Esophagus muscularis mucosa (tissue), 4 donors: ENCODE results near the gene HCFC1R1. TPM values are rescaled to one million over a fixed set of nuclear protein-coding genes. Genes with fewer than 3 reads are reported as not detected.

Experiments used
- DNase-seq: peaks from one replicate; pipeline ENCODE4 v3.0.0-alpha.2; 2017; ENCODE audit errors: extremely low spot score
- H3K27ac ChIP-seq, 4 donors: fragments of 200-600 bp; sonication (generic); replicated peaks in 1 of 4; 1 replicate in 3 of 4; 2 replicates in 1 of 4; pipeline ENCODE4 v1.5.1; 2016 to 2019; ENCODE audit warnings: mild to moderate bottlenecking in 1 of 4
- H3K27me3 ChIP-seq, 4 donors: fragments of 200-600 bp; sonication (generic); one replicate each; pipeline versions ENCODE4 v1.5.1 to v1.6.0; 2016 to 2019
- H3K36me3 ChIP-seq, 4 donors: fragments of 200-600 bp; sonication (generic); one replicate each; pipeline ENCODE4 v1.5.1; 2016 to 2019
- H3K4me1 ChIP-seq, 4 donors: fragments of 200-600 bp; sonication (generic); one replicate each; pipeline ENCODE4 v1.5.1; 2016 to 2019
- H3K4me3 ChIP-seq, 4 donors: fragments of 200-600 bp; sonication (generic); 1 replicate in 2 of 4; 2 replicates in 2 of 4; pipeline ENCODE4 v1.5.1; 2016 to 2019; ENCODE audit warnings: mild to moderate bottlenecking in 4 of 4, moderate library complexity in 1 of 4
- H3K9me3 ChIP-seq, 4 donors: fragments of 200-600 bp; sonication (generic); 1 replicate in 3 of 4; 2 replicates in 1 of 4; pipeline ENCODE4 v1.5.1; 2016 to 2019
- EP300 ChIP-seq: sonication (generic); formaldehyde crosslinking; IDR thresholded peaks from one replicate; pipeline ENCODE4 v1.6.1; 2017; ENCODE audit warnings: antibody characterized with exemption
- POLR2A ChIP-seq: fragments of 450-650 bp; IDR thresholded peaks from one replicate; pipeline ENCODE4 v1.6.1; 2017; ENCODE audit warnings: antibody characterized with exemption, moderate library complexity, mild to moderate bottlenecking, low read depth
- POLR2AphosphoS5 ChIP-seq, 2 donors: sonication (generic); formaldehyde crosslinking; IDR thresholded peaks; one replicate each; pipeline ENCODE4 v1.6.1; 2017; ENCODE audit warnings: antibody characterized with exemption in 2 of 2
- WGBS: methylation state at CpG from one replicate; pipeline ENCODE4 v1.1.5; 2018; 5-methylcytosine and 5-hydroxymethylcytosine counted together
- intact Hi-C: fragments of 100-400 bp; cut with DNase I; formaldehyde crosslinking; loops from one replicate; pipeline ENCODE4 v1.15.1; 2023
- total RNA-seq, 4 donors: library from RNA; depleted of rRNA; stranded (reverse); fragments of >200 nt; gene quantifications; one replicate each; pipeline versions ENCODE4 v1.1.0 to v1.2.1, GENCODE V29; 2016
- TF ChIP-seq, protein P1 (sequence below), 3 experiments: fragments of 200-600 bp in 2 of 3; fragments of 450-650 bp in 1 of 3; sonication (generic) in 2 of 3; IDR thresholded peaks; one replicate each; pipeline ENCODE4 v1.5.1; 2017 to 2019; ENCODE audit warnings: antibody characterized with exemption in 3 of 3, mild to moderate bottlenecking in 2 of 3, moderate library complexity in 1 of 3

HCFC1R1 gene
- total RNA-seq, 4 donors from 2014 or later, result 28.8 to 134 (median 72.2) TPM

DNA sequence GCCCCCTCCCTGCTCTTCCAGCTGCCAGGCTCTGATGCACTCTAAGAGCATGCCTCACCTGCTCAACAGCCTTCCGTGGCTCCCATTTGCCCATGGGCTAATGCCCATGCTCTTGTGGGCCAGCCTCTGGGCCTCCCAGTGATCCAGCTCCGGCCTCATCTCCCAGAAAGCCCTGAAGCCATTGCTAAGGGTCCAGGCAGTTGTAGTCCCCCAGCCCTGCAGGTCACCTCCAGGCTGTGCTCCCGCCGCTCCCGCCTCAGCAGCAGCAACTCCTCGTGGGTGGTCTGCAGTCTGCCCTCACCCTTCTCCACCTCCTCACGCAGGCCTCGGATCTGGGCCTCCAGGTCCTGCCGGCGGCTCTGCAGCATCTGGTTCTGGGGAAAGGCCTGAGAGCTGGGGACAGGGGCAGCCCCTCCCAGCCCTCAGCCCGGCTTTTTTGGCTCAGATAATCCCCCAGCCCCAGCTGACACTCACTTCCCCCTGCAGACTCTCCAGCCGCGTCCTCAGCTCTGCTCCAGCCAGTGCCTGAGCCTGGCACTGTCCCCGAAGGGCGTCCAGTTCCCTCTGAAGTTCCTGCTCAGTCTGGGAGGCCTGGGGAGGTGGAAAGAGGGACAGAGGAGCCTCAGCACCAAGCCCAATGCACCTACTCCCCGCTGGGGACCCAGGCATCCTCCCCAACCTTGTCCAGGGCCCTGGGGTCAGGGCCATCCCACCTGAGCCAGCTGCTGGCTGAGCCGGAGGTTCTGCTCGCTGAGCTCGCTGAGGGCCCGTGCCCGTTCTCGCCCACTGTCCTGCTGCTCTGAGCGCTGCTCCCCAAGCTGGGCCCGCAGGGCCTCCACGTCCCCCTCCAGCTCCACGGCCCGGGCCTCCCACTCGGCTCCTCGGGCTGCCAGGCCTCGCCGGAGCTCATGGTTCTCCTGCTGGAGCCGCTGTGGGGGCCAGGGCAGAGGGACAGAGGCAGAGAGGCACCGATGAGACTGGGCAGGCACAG is 6.8 kb upstream of the HCFC1R1 start:
- no peak for TF ChIP-seq POLR2AphosphoS5 (IDR thresholded peaks at IDR 0.05)
- TF ChIP-seq, protein P1, sequence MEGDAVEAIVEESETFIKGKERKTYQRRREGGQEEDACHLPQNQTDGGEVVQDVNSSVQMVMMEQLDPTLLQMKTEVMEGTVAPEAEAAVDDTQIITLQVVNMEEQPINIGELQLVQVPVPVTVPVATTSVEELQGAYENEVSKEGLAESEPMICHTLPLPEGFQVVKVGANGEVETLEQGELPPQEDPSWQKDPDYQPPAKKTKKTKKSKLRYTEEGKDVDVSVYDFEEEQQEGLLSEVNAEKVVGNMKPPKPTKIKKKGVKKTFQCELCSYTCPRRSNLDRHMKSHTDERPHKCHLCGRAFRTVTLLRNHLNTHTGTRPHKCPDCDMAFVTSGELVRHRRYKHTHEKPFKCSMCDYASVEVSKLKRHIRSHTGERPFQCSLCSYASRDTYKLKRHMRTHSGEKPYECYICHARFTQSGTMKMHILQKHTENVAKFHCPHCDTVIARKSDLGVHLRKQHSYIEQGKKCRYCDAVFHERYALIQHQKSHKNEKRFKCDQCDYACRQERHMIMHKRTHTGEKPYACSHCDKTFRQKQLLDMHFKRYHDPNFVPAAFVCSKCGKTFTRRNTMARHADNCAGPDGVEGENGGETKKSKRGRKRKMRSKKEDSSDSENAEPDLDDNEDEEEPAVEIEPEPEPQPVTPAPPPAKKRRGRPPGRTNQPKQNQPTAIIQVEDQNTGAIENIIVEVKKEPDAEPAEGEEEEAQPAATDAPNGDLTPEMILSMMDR (IDR thresholded peaks at IDR 0.05), result no peak
- TF ChIP-seq POLR2A, result no peak
- TF ChIP-seq EP300, result no peak
- peaks cover 15 to 31% (median 24%) of the 10 kb centered on the region in 4 donors for H3K4me1 ChIP-seq
- whole genome bisulfite sequencing, result 80% methylated on average over 15 of the region's 33 CpGs
- no peaks in the 10 kb centered on the region for H3K9me3 ChIP-seq
- no peak overlapping the region for H3K27ac ChIP-seq
- H3K27me3 ChIP-seq, result peaks cover 0 to 70% (median 32%) of the 10 kb centered on the region in 4 donors
- no peak for DNase-seq
- peaks cover 11 to 19% (median 19%) of the 10 kb centered on the region in 4 donors for H3K36me3 ChIP-seq
- intact Hi-C loops, result no loop called here
- no peak overlapping the region for H3K4me3 ChIP-seq

GRCh38 chr16:3029491-3030221 is 5.9 kb upstream of the HCFC1R1 start:
- no peak for DNase-seq
- no peak for TF ChIP-seq EP300
- TF ChIP-seq POLR2A, result no peak
- TF ChIP-seq, protein P1 (IDR thresholded peaks at IDR 0.05), result no peak
- TF ChIP-seq POLR2AphosphoS5 (IDR thresholded peaks at IDR 0.05), result no peak
- Histone ChIP-seq H3K36me3 (peaks cover 11 to 20% (median 19%) of the 10 kb centered on the region in 4 donors), H3K27me3 (peaks cover 0 to 61% (median 24%) of the 10 kb centered on the region in 4 donors), H3K27ac (no peak overlapping the region), H3K9me3 (no peaks in the 10 kb centered on the region), H3K4me1 (peaks cover 17 to 40% (median 33%) of the 10 kb centered on the region in 4 donors), H3K4me3 (peak overlapping the region in 1 of 4 donors; percentile 34)
- intact Hi-C loops, result no loop called here
- WGBS, result 39% methylated on average over 9 of the region's 59 CpGs

GRCh38 chr16:3028716-3029319 is 5.1 kb upstream of the HCFC1R1 start:
- 35% methylated on average over 8 of the region's 15 CpGs for WGBS
- no peaks in the 10 kb centered on the region for H3K9me3 ChIP-seq
- intact Hi-C loops, result loop anchor here (1.0 kb wide), 1 partner anchor 26 kb away; no protein-coding TSS in a partner anchor
- TF ChIP-seq POLR2A (no peak), POLR2AphosphoS5 (IDR thresholded peaks at IDR 0.05) (no peak), EP300 (no peak)
- TF ChIP-seq, protein P1 (IDR thresholded peaks at IDR 0.05), result no peak
- H3K36me3 ChIP-seq, result peaks cover 11 to 20% (median 19%) of the 10 kb centered on the region in 4 donors
- peaks cover 0 to 53% (median 24%) of the 10 kb centered on the region in 4 donors for H3K27me3 ChIP-seq
- DNase-seq, result no peak
- no peak overlapping the region for H3K27ac ChIP-seq
- H3K4me1 ChIP-seq, result peaks cover 21 to 45% (median 38%) of the 10 kb centered on the region in 4 donors
- no peak overlapping the region for H3K4me3 ChIP-seq

DNA sequence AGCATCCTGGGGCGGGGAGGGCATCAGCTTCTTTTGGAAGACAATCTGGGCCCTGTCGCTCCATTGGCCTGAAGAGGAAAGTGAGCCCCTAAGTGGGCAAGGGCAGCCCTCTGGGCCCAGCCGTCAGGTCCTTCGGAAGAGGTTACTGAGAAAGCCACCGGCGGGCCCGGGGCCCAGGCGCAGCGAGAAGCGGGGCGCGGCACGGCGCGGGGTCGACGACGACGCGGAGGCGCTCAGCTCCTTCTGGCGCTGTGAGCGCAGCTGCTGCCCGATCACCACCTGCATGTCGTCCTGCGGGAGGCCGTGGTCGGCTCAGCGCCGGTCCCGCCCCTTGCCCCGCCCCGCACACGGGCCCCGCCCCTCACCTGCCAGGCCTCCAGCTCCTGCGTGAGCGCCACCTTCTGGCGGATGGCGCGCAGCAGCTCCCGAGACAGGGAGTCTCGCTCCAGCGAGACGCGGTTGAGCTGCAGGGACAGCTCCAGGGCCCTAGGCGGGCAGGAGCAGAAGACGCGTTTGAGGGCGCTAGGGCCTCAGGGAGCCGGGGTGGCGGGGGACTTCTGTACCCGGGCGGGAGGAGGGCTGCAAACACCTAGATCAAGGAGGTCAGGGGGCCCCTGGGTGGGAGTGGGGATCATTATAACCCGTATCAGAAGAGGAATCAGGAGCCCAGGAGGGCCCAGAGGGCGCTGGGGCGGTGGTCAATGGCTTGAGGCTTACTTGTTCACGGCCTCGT is 4.4 kb upstream of the HCFC1R1 start:
- H3K4me1 ChIP-seq, result peaks cover 27 to 52% (median 44%) of the 10 kb centered on the region in 4 donors
- 31% methylated on average over 5 of the region's 58 CpGs for WGBS
- no peaks in the 10 kb centered on the region for H3K9me3 ChIP-seq
- DNase-seq, result no peak
- peak overlapping the region in 3 of 4 donors; percentile 16 to 33 (median 22) for H3K4me3 ChIP-seq
- TF ChIP-seq POLR2AphosphoS5 (IDR thresholded peaks at IDR 0.05) (peak; percentile 39 to 56), POLR2A (no peak), EP300 (no peak)
- TF ChIP-seq, protein P1 (IDR thresholded peaks at IDR 0.05), result peak; percentile 76 to 88 (median 81)
- peak overlapping the region in 1 of 4 donors; percentile 34 for H3K27ac ChIP-seq
- peaks cover 0 to 46% (median 24%) of the 10 kb centered on the region in 4 donors for H3K27me3 ChIP-seq
- intact Hi-C loops, result loop anchor here (1.0 kb wide), 1 partner anchor 25 kb away; no protein-coding TSS in a partner anchor
- H3K36me3 ChIP-seq, result peaks cover 11 to 20% (median 19%) of the 10 kb centered on the region in 4 donors
